Thoracic aorta (tissue), 2 donors: Measurements from ENCODE around the gene BCAT1. TPM values are rescaled to one million over a fixed set of nuclear protein-coding genes. Genes with fewer than 3 reads are reported as not detected.
"Not testable (repeated sequence)": the region's sequence is repeated elsewhere in the genome, so short reads cannot be mapped to it uniquely, and the experiment has no call there.

Experiments used
- ATAC-seq: fragments of 150-250 bp; one replicate; pipeline ENCODE4 v1.8.0; 2017; ENCODE audit warnings: low read depth; ENCODE audit not compliant: insufficient number of reproducible peaks, low FRiP score
- DNase-seq: peaks from one replicate; pipeline ENCODE4 v3.0.0-alpha.2; 2020; ENCODE audit warnings: low spot score
- H3K27ac ChIP-seq, 2 donors: fragments of 200-600 bp; sonication (generic); 1 replicate in 1 of 2; 2 replicates in 1 of 2; pipeline ENCODE4 v1.5.1; 2016; ENCODE audit warnings: mild to moderate bottlenecking in 2 of 2, moderate library complexity in 2 of 2
- H3K27me3 ChIP-seq: fragments of 200-600 bp; sonication (generic); replicated peaks from 2 replicates; pipeline ENCODE4 v1.6.0; 2016; ENCODE audit warnings: mild to moderate bottlenecking; ENCODE audit not compliant: insufficient read depth
- H3K36me3 ChIP-seq: fragments of 200-600 bp; sonication (generic); one replicate; pipeline ENCODE4 v1.5.1; 2016
- H3K4me1 ChIP-seq, 2 donors: fragments of 200-600 bp; sonication (generic); 1 replicate in 1 of 2; 2 replicates in 1 of 2; pipeline versions ENCODE4 v1.5.1 to v1.6.0; 2016; ENCODE audit warnings: low read depth in 2 of 2, mild to moderate bottlenecking in 1 of 2; ENCODE audit not compliant: control insufficient read depth in 1 of 2
- H3K4me3 ChIP-seq: fragments of 200-600 bp; sonication (generic); 2 replicates; pipeline ENCODE4 v1.5.1; 2016; ENCODE audit warnings: mild to moderate bottlenecking
- H3K9me3 ChIP-seq: fragments of 200-600 bp; sonication (generic); 2 replicates; pipeline ENCODE4 v1.5.1; 2016
- CTCF ChIP-seq: fragments of 200-600 bp; sonication (generic); IDR thresholded peaks from one replicate; pipeline ENCODE4 v1.5.1; 2019; ENCODE audit warnings: antibody characterized with exemption
- total RNA-seq, 2 donors: library from RNA; depleted of rRNA; stranded (reverse); fragments of >200 nt; gene quantifications; one replicate each; pipeline versions ENCODE4 v1.1.0 to v1.2.3, GENCODE V29; 2016

Gene BCAT1
- total RNA-seq, 2 donors from 2014 or later = 24.9 to 28.6 TPM

- no peak overlapping the region for H3K4me3 ChIP-seq
- DNase-seq (no peak), ATAC-seq (no peak)
- H3K4me1 ChIP-seq = no peaks in the 10 kb centered on the region
- H3K27me3 ChIP-seq = no peaks in the 10 kb centered on the region
- H3K9me3 ChIP-seq = no peaks in the 10 kb centered on the region
- H3K36me3 ChIP-seq = no peaks in the 10 kb centered on the region
- TF ChIP-seq CTCF = no peak
- no peak overlapping the region for H3K27ac ChIP-seq
These were observed 37.6 kb downstream of the BCAT1 start for GRCh38 chr12:24911271-24911791.

- H3K36me3 ChIP-seq, H3K27ac ChIP-seq, H3K9me3 ChIP-seq, H3K4me1 ChIP-seq, H3K4me3 ChIP-seq, DNase-seq, H3K27me3 ChIP-seq, ATAC-seq: not testable (repeated sequence)
These were observed 38.7 kb downstream of the BCAT1 start for GRCh38 chr12:24910192-24910591.

GRCh38 chr12:24909667-24910066 lies 39.2 kb downstream of the BCAT1 start:
- no peaks in the 10 kb centered on the region for H3K9me3 ChIP-seq
- no peaks in the 10 kb centered on the region for H3K36me3 ChIP-seq
- no peaks in the 10 kb centered on the region for H3K27me3 ChIP-seq
- no peaks in the 10 kb centered on the region for H3K4me1 ChIP-seq
- TF ChIP-seq CTCF = no peak
- DNase-seq = peak; percentile 47
- no peak for ATAC-seq
- no peak overlapping the region for H3K27ac ChIP-seq
- no peak overlapping the region for H3K4me3 ChIP-seq

GRCh38 chr12:24907464-24907863 lies 41.4 kb downstream of the BCAT1 start:
- Histone ChIP-seq H3K4me1 (peaks cover 0 to under 1% of the 10 kb centered on the region in 2 donors), H3K27ac (no peak overlapping the region), H3K36me3 (no peaks in the 10 kb centered on the region), H3K27me3 (no peaks in the 10 kb centered on the region), H3K4me3 (no peak overlapping the region), H3K9me3 (no peaks in the 10 kb centered on the region)
- no peak for DNase-seq
- no peak for TF ChIP-seq CTCF
- ATAC-seq = no peak

DNA sequence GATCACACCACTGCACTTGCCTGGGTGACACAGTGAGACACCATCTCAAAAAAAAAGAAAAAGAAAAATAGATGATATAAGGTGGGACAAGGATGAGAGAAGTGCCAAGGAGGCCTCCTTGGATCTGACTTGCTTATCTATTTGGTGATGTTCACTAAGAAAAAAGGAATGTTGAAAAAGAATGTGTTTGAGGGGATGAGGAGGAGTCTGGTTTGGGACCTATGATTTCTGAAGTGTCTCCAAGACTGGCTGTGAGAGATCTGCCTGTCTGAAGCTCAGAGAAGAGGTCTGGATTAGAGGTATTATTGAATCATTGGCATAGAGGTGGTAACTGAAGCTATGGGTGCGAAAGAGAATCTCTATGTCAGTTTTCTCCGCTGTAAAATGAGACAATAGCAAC lies 42.8 kb downstream of the BCAT1 start:
- no peaks in the 10 kb centered on the region for H3K27me3 ChIP-seq
- H3K4me3 ChIP-seq = no peak overlapping the region
- no peak for TF ChIP-seq CTCF
- no peaks in the 10 kb centered on the region for H3K9me3 ChIP-seq
- DNase-seq (no peak), ATAC-seq (no peak)
- no peaks in the 10 kb centered on the region for H3K36me3 ChIP-seq
- peaks cover 4 to 9% of the 10 kb centered on the region in 2 donors for H3K4me1 ChIP-seq
- no peak overlapping the region for H3K27ac ChIP-seq

DNA sequence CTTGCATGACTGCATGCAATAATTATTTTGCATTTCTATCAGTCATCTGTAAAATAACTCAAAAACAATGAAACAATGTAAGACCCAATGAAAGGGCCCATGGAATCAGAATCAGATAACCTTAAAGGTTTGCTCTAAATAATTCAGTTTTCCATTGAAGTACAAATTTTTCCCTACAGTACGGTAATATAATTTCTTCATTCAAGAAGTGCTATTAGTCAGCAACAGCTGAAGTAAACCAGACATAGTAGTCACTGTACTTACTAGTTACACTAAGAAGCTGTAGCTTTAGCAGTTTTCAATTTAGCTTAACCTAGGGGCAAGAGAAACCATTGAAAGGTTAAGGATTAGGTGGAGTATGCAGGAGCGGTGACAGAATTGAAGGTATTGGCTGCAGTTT lies 43.5 kb downstream of the BCAT1 start:
- Histone ChIP-seq H3K9me3 (no peaks in the 10 kb centered on the region), H3K4me1 (peaks cover 4 to 9% of the 10 kb centered on the region in 2 donors), H3K4me3 (no peak overlapping the region), H3K27ac (no peak overlapping the region), H3K27me3 (no peaks in the 10 kb centered on the region), H3K36me3 (no peaks in the 10 kb centered on the region)
- ATAC-seq (no peak), DNase-seq (no peak)
- TF ChIP-seq CTCF = no peak
